ENCODE measurements around the gene APPL1. TPM values are rescaled to one million over a fixed set of nuclear protein-coding genes. Genes with fewer than 3 reads are reported as not detected.
"Not testable (repeated sequence)": the region's sequence is repeated elsewhere in the genome, so short reads cannot be mapped to it uniquely, and the experiment has no call there.

Gene APPL1
- total RNA-seq, 1 donor from 2014 or later = 34.1 TPM

- H3K27ac Mint-ChIP-seq (ENCODE audit: unreplicated experiment) = no peak within 1 kb of the TSS
- H3K27me3 Mint-ChIP-seq (ENCODE audit: low read depth) = peaks cover 4% of the 10 kb centered on the region
- TF ChIP-seq CTCF (IDR thresholded peaks at IDR 0.05) = no peak
- H3K4me1 Mint-ChIP-seq (ENCODE audit: low read depth) = peaks cover 6% of the 10 kb centered on the region
- no peak for DNase-seq (ENCODE audit: low spot score)
- H3K36me3 Mint-ChIP-seq (ENCODE audit: low read depth) = no peaks in the 10 kb centered on the region
- no peaks in the 10 kb centered on the region for H3K9me3 Mint-ChIP-seq (ENCODE audit: low read depth)
- no peak within 1 kb of the TSS for H3K4me3 Mint-ChIP-seq (ENCODE audit: unreplicated experiment)
Observed at GRCh38 chr3:57292159-57292896, 64.8 kb downstream of the APPL1 start, which contains the start of gene ASB14. Gene ASB14 (minus strand): TSS chr3:57292685. CDS start chr3:57292033, 652 bp downstream.

- Mint-ChIP-seq H3K4me1 (ENCODE audit: low read depth) (peaks cover 6% of the 10 kb centered on the region), H3K27ac (ENCODE audit: unreplicated experiment) (no peak overlapping the region), H3K4me3 (ENCODE audit: unreplicated experiment) (no peak overlapping the region), H3K9me3 (ENCODE audit: low read depth) (no peaks in the 10 kb centered on the region), H3K27me3 (ENCODE audit: low read depth) (peaks cover 4% of the 10 kb centered on the region), H3K36me3 (ENCODE audit: low read depth) (no peaks in the 10 kb centered on the region)
- no peak for TF ChIP-seq CTCF (IDR thresholded peaks at IDR 0.05)
- no peak for DNase-seq (ENCODE audit: low spot score)
Observed at GRCh38 chr3:57292897-57293526, 65.5 kb downstream of the APPL1 start.

GRCh38 chr3:57298041-57298440 lies 70.5 kb downstream of the APPL1 start:
- no peak overlapping the region for H3K27ac Mint-ChIP-seq (ENCODE audit: unreplicated experiment)
- H3K9me3 Mint-ChIP-seq (ENCODE audit: low read depth) = no peaks in the 10 kb centered on the region
- H3K4me1 Mint-ChIP-seq (ENCODE audit: low read depth) = no peaks in the 10 kb centered on the region
- no peak for DNase-seq (ENCODE audit: low spot score)
- H3K36me3 Mint-ChIP-seq (ENCODE audit: low read depth) = no peaks in the 10 kb centered on the region
- no peaks in the 10 kb centered on the region for H3K27me3 Mint-ChIP-seq (ENCODE audit: low read depth)
- no peak for TF ChIP-seq CTCF (IDR thresholded peaks at IDR 0.05)
- no peak overlapping the region for H3K4me3 Mint-ChIP-seq (ENCODE audit: unreplicated experiment)

- H3K27me3 Mint-ChIP-seq (ENCODE audit: low read depth); H3K4me3 Mint-ChIP-seq (ENCODE audit: unreplicated experiment); H3K27ac Mint-ChIP-seq (ENCODE audit: unreplicated experiment); H3K9me3 Mint-ChIP-seq (ENCODE audit: low read depth); H3K4me1 Mint-ChIP-seq (ENCODE audit: low read depth); H3K36me3 Mint-ChIP-seq (ENCODE audit: low read depth); DNase-seq (ENCODE audit: low spot score): not testable (repeated sequence)
Observed at GRCh38 chr3:57303520-57303919, 76.0 kb downstream of the APPL1 start.

DNA sequence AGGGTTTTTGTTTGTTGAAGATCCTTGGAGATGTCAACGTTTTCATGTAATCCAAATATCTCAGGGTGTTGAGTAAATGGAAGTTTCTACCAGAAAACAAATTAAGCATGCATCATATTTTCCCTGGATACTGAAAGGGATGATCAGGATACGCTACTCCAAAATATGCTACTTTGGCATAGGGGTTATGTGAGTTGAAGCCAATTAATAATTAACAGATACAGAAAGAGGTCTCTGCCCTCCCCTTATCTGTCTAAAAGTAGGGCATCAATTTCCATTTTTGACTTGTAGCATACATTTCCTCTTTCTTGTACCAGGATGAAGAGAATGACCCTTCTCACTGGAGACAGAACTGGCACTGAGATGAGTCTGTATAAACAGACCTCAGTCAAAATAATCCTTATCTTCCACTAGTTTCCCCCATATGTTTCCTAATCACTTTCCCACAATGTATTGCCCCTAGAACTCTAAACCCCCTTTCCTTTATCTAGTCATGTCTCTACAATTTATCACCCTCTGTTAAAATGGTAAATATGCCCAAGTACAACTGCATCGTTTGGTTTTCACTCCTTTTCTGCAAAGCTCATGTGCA lies 82.3 kb downstream of the APPL1 start:
- no peaks in the 10 kb centered on the region for H3K9me3 Mint-ChIP-seq (ENCODE audit: low read depth)
- no peaks in the 10 kb centered on the region for H3K4me1 Mint-ChIP-seq (ENCODE audit: low read depth)
- no peak for DNase-seq (ENCODE audit: low spot score)
- H3K27me3 Mint-ChIP-seq (ENCODE audit: low read depth) = peaks cover 7% of the 10 kb centered on the region
- H3K4me3 Mint-ChIP-seq (ENCODE audit: unreplicated experiment) = no peak overlapping the region
- H3K27ac Mint-ChIP-seq (ENCODE audit: unreplicated experiment) = no peak overlapping the region
- H3K36me3 Mint-ChIP-seq (ENCODE audit: low read depth) = no peaks in the 10 kb centered on the region
- TF ChIP-seq CTCF (IDR thresholded peaks at IDR 0.05) = no peak
